ENCODE measurements around the gene OR6Q1.

DNA sequence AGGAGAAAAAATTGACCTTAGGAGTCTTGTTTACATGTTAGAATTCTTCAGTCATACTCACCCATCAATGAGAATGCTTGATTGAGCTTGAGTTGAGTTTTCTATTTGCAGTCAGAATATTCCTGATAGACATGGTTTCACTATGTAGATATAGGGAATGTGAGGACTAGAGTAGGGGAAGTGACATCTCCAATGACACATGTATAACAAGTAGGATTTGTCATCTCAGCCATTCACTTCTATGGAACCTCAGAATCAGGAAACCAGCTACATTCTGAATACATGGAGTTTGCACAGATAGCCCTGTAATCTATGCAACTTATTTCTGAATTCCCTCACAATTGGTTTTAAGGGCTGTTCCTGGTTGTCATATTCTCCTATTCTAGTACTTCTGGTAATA, 27.2 kb upstream of the OR6Q1 start:
- TF ChIP-seq, protein P1, sequence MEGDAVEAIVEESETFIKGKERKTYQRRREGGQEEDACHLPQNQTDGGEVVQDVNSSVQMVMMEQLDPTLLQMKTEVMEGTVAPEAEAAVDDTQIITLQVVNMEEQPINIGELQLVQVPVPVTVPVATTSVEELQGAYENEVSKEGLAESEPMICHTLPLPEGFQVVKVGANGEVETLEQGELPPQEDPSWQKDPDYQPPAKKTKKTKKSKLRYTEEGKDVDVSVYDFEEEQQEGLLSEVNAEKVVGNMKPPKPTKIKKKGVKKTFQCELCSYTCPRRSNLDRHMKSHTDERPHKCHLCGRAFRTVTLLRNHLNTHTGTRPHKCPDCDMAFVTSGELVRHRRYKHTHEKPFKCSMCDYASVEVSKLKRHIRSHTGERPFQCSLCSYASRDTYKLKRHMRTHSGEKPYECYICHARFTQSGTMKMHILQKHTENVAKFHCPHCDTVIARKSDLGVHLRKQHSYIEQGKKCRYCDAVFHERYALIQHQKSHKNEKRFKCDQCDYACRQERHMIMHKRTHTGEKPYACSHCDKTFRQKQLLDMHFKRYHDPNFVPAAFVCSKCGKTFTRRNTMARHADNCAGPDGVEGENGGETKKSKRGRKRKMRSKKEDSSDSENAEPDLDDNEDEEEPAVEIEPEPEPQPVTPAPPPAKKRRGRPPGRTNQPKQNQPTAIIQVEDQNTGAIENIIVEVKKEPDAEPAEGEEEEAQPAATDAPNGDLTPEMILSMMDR (conservative IDR thresholded peaks at IDR 0.05; ENCODE audit: low read length) = no peak
- TF ChIP-seq EZH2phosphoT487 (IDR thresholded peaks at IDR 0.05; ENCODE audit: borderline replicate concordance) = no peak

Data from Loucy (cell line).